OCI-LY1 (cell line): ENCODE results near the gene CFAP46.

ENCODE experiments used
- H2AFZ ChIP-seq: fragments of 200-600 bp; sonication (generic), shearing (Covaris generic); 2 replicates; pipeline ENCODE4 v1.6.0; 2014; ENCODE audit warnings: antibody characterized with exemption, mild to moderate bottlenecking, low read length
- H3F3A ChIP-seq: fragments of 200-600 bp; sonication (generic), shearing (Covaris generic); 2 replicates; pipeline ENCODE4 v1.6.0; 2014; ENCODE audit warnings: mild to moderate bottlenecking, antibody characterized with exemption, low read length, moderate library complexity; ENCODE audit not compliant: insufficient read depth
- H3K27ac ChIP-seq: fragments of 200-600 bp; sonication (generic); 2 replicates; pipeline ENCODE4 v1.5.1; 2014; ENCODE audit warnings: low read length, mixed run types, mild to moderate bottlenecking, low read depth; ENCODE audit not compliant: poor library complexity, severe bottlenecking
- H3K27me3 ChIP-seq: fragments of 200-600 bp; sonication (generic); 2 replicates; pipeline ENCODE4 v1.6.0; 2014; ENCODE audit warnings: antibody characterized with exemption, mild to moderate bottlenecking, low read length, moderate library complexity; ENCODE audit not compliant: insufficient read depth
- H3K36me3 ChIP-seq: fragments of 200-600 bp; sonication (generic); 2 replicates; pipeline ENCODE4 v1.6.1; 2014; ENCODE audit warnings: mild to moderate bottlenecking, antibody characterized with exemption, low read length, moderate library complexity, mixed read lengths; ENCODE audit not compliant: insufficient read depth
- H3K4me1 ChIP-seq: fragments of 200-600 bp; sonication (generic); 2 replicates; pipeline ENCODE4 v1.5.1; 2014; ENCODE audit warnings: mild to moderate bottlenecking, low read length, moderate library complexity; ENCODE audit not compliant: insufficient read depth, severe bottlenecking
- H3K4me2 ChIP-seq: fragments of 200-600 bp; sonication (generic), shearing (Covaris generic); 2 replicates; pipeline ENCODE4 v1.6.1; 2014; ENCODE audit warnings: low read length
- H3K4me3 ChIP-seq: fragments of 200-600 bp; sonication (generic); 2 replicates; pipeline ENCODE4 v1.5.1; 2014; ENCODE audit warnings: low read length, low read depth, mild to moderate bottlenecking, mixed read lengths; ENCODE audit not compliant: poor library complexity, severe bottlenecking
- H3K79me2 ChIP-seq: fragments of 200-600 bp; shearing (Covaris generic); 2 replicates; pipeline ENCODE4 v1.6.1; 2016; ENCODE audit warnings: mixed run types, low read length, mixed read lengths; ENCODE audit not compliant: insufficient read depth
- H3K9ac ChIP-seq: fragments of 200-600 bp; sonication (generic), shearing (Covaris generic); 2 replicates; pipeline ENCODE4 v1.6.1; 2014; ENCODE audit warnings: mild to moderate bottlenecking, low read length, mixed read lengths
- H3K9me2 ChIP-seq: fragments of 200-600 bp; sonication (generic), shearing (Covaris generic); 2 replicates; pipeline ENCODE4 v1.6.1; 2014; ENCODE audit warnings: low read depth, mild to moderate bottlenecking, low read length, mixed read lengths
- H3K9me3 ChIP-seq: fragments of 200-600 bp; shearing (Covaris generic); 2 replicates; pipeline ENCODE4 v1.6.1; 2014; ENCODE audit warnings: low read length, mixed read lengths
- H4K20me1 ChIP-seq: fragments of 200-600 bp; sonication (generic), shearing (Covaris generic); 2 replicates; pipeline ENCODE4 v1.6.0; 2016; ENCODE audit warnings: mild to moderate bottlenecking, low read length; ENCODE audit not compliant: insufficient read depth
- CTCF ChIP-seq: fragments of 200-600 bp; sonication (generic), shearing (Covaris generic); IDR thresholded peaks from 2 replicates; pipeline ENCODE4 v1.5.1; 2017; ENCODE audit warnings: mild to moderate bottlenecking, antibody characterized with exemption, low read length, moderate library complexity, mixed read lengths
- EZH2 ChIP-seq: fragments of 200-600 bp; sonication (generic), shearing (Covaris generic); IDR thresholded peaks from 2 replicates; pipeline ENCODE4 v1.8.0; 2017; ENCODE audit warnings: borderline replicate concordance, mixed run types, mild to moderate bottlenecking, antibody characterized with exemption, low read length, moderate library complexity, mixed read lengths

CFAP46 gene

GRCh38 chr10:132885451-132886210 lies 56.7 kb downstream of the CFAP46 start:
- Histone ChIP-seq H4K20me1 (no peaks in the 10 kb centered on the region), H3K36me3 (no peaks in the 10 kb centered on the region), H2AFZ (no peak overlapping the region), H3K79me2 (no peaks in the 10 kb centered on the region), H3K27ac (no peak overlapping the region), H3K4me2 (no peak overlapping the region), H3K4me3 (no peak overlapping the region), H3K9me3 (no peaks in the 10 kb centered on the region), H3K27me3 (no peaks in the 10 kb centered on the region), H3K4me1 (no peaks in the 10 kb centered on the region), H3K9ac (no peak overlapping the region), H3F3A (no peaks in the 10 kb centered on the region), H3K9me2 (no peaks in the 10 kb centered on the region)
- TF ChIP-seq CTCF (no peak), EZH2 (no peak)

- no peaks in the 10 kb centered on the region for H3K9me2 ChIP-seq
- H3K9ac ChIP-seq, result no peak overlapping the region
- H3K9me3 ChIP-seq, result no peaks in the 10 kb centered on the region
- no peaks in the 10 kb centered on the region for H3K4me1 ChIP-seq
- no peak overlapping the region for H3K4me2 ChIP-seq
- TF ChIP-seq CTCF (no peak), EZH2 (no peak)
- H3K27ac ChIP-seq, result no peak overlapping the region
- no peak overlapping the region for H2AFZ ChIP-seq
- H3F3A ChIP-seq, result no peaks in the 10 kb centered on the region
- no peak overlapping the region for H3K4me3 ChIP-seq
- no peaks in the 10 kb centered on the region for H3K79me2 ChIP-seq
- no peaks in the 10 kb centered on the region for H3K27me3 ChIP-seq
- H4K20me1 ChIP-seq, result no peaks in the 10 kb centered on the region
- no peaks in the 10 kb centered on the region for H3K36me3 ChIP-seq
Observed at GRCh38 chr10:132884691-132885271, 57.6 kb downstream of the CFAP46 start.

- TF ChIP-seq CTCF, result no peak
- TF ChIP-seq EZH2, result no peak
- no peaks in the 10 kb centered on the region for H3K27me3 ChIP-seq
- no peak overlapping the region for H3K9ac ChIP-seq
- no peaks in the 10 kb centered on the region for H3K9me2 ChIP-seq
- no peaks in the 10 kb centered on the region for H3K36me3 ChIP-seq
- no peaks in the 10 kb centered on the region for H3K9me3 ChIP-seq
- H3K79me2 ChIP-seq, result no peaks in the 10 kb centered on the region
- H4K20me1 ChIP-seq, result no peaks in the 10 kb centered on the region
- H2AFZ ChIP-seq, result no peak overlapping the region
- H3K4me3 ChIP-seq, result no peak overlapping the region
- no peaks in the 10 kb centered on the region for H3F3A ChIP-seq
- H3K27ac ChIP-seq, result no peak overlapping the region
- no peak overlapping the region for H3K4me2 ChIP-seq
- no peaks in the 10 kb centered on the region for H3K4me1 ChIP-seq
Observed at GRCh38 chr10:132884041-132884440, 58.3 kb downstream of the CFAP46 start.
